H54 (cell line): ENCODE data around the gene CCDC171.
"Not testable (repeated sequence)": the region's sequence is repeated elsewhere in the genome, so short reads cannot be mapped to it uniquely, and the experiment has no call there.

Experiments
- DNase-seq: peaks from one replicate; pipeline ENCODE4 v3.0.0; 2011; ENCODE audit warnings: low spot score, mixed read lengths; ENCODE audit not compliant: insufficient read length
- FAIRE-seq: peaks from 3 replicates; lab custom pipeline; 2011; peaks lifted over from hg19 to GRCh38; lab: Jason Lieb, UNC
- POLR2A ChIP-seq: IDR thresholded peaks from 2 replicates; pipeline ENCODE4 v1.6.1; 2011; ENCODE audit warnings: low read depth, mild to moderate bottlenecking, low read length

CCDC171 gene

DNA sequence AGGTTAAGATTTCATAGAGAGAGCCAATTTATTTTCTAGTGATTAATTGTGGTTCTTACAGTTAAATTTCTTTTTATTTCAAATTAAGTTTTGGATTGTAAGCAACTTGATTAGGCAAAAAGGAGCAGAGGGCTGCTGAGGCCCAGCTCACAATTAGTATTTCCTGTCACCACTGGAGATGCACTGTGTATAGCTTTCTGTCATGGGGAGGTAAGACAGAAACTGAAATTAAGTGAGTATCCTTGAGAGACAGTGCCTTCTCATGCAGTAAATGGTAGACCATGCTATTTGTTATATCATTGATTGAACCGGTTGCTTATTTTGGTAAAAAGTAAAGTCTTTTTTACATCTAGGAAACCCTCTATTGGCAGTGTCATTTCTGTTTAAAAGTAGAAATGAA, 190.7 kb downstream of the CCDC171 start:
- FAIRE-seq (no peak), DNase-seq (no peak)
- no peak for TF ChIP-seq POLR2A

DNA sequence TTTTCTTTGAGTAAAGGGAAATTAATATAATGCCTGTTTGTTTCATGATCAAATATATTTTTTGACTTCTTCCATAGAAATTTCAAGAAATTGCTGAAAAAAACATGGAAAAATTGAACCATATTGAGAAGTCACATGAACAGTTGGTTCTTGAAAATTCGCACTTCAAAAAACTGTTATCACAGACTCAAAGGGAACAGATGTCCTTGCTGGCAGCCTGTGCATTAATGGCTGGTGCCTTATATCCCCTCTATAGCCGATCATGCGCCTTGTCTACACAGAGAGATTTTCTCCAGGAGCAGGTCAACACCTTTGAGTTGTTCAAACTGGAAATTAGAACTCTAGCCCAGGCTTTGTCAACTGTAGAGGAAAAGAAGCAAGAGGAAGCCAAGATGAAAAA, 191.4 kb downstream of the CCDC171 start:
- FAIRE-seq = no peak
- no peak for TF ChIP-seq POLR2A
- no peak for DNase-seq

DNA sequence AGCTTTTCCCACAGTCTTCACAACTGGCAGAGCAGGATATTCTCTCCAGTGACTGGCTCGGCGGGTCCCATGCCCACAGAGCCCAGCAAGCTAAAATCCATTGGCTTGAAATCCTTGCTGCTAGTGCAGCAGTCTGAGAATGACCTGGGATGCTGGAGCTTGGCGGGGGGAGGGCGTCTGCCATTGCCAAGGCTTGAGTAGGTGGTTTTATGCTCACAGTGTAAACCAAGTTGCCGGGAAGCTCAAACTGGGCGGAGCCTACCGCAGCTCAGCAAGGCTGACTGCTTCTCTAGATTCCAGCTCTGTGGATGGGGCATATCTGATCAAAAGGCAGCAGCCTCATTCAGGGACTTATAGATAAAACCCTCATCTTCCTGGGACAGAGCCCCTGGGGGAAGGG, 194.1 kb downstream of the CCDC171 start:
- no peak for FAIRE-seq

DNA sequence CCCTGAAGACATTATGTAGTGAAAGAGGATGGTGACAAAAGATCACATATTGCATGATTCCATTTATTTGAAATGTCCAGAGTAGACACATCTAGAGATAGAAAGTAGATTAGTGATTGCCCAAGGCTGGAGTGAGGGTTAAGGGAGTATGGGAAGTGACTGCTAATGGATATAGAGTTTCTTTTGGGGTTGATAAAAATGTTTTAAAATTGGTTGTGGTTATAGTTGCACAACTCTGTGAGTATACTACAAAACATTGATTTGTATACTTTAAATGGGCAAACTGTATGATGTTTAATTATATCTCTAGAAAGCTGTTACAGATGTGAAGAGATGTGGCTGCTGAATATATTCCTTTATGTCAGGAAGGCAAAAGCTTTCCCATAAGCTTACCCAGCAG, 202.8 kb downstream of the CCDC171 start:
- DNase-seq (no peak), FAIRE-seq (no peak)

More for the DNA sequence above, 194.1 kb downstream of the CCDC171 start:
- DNase-seq = no peak
- TF ChIP-seq POLR2A = no peak

DNA sequence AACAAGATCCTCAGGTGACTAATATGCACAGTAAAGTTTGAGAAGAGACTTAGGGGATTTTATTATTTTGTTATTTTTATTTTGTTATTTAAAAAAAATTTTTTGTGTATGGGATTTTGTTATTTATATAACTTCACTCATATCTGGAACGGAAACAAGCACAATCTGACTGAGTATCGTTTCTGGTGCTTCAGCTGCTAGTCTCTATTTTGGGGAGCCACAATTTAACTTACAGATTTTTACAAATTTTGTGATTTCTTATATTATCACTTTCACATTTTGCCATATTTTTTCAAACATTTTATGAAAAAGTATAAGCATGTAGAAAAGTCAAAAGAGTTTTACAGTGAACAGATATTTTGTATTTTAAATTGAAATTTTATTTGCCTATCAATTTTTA, 208.7 kb downstream of the CCDC171 start:
- no peak for FAIRE-seq
- no peak for TF ChIP-seq POLR2A
- DNase-seq = no peak

More for the DNA sequence above, 202.8 kb downstream of the CCDC171 start:
- TF ChIP-seq POLR2A = no peak

DNA sequence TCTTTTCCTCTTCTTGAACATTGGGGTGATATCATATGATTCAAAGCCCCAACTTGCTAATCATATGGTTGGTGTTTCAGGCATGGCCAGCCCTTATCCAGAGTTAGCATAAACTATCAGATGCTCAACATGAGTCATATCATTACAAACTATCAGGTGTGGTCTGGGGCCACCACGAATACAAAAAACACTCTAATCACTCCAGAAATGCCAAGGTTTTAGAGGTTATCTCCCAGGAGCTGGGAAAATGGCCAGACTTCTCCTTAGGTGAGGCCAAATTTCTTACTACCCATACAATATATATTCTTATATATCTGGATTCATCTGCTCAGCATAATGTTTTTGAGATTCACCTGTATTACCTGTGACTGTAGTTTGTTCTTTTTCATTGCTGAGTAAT, 210.5 kb downstream of the CCDC171 start:
- FAIRE-seq (no peak), DNase-seq (no peak)
- TF ChIP-seq POLR2A = no peak

DNA sequence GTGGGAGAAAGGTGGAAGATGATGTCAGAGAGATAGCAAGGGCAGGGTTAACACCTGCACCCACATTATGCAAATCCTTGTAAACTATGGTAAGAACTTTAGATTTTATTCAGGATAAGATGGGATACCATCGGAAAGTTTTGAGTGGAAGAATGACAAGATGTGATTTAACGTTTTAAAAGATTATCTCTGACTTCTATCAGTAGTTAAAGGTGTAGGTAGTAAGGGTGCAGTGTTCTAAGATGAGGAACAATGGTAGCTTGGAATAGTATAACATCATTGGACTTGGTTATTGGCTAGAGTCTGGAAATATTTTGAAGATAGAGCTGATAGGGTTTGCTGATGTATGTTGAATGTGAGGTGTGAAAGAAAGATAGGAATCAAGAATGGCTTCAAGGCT, 211.3 kb downstream of the CCDC171 start:
- TF ChIP-seq POLR2A = no peak
- DNase-seq (no peak), FAIRE-seq (no peak)

DNA sequence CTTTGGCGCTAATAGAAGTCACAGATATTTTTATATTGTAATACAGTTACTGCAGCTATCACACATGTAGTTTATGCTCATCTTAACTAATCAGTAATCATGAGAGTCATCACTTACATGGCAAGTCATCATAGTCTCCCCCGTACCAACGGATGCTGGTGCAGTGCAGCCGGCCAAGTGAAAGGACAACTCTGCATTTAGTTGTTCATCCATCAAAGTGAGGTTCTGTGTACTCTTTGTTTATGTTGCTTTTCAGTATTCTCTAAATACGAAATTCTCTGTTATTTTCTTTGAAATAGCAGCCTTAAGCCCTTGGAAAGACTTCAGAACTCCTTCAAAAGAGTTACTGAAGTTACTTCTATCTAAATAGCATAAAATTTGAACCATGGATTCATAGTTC, 216.7 kb downstream of the CCDC171 start:
- DNase-seq = no peak

DNA sequence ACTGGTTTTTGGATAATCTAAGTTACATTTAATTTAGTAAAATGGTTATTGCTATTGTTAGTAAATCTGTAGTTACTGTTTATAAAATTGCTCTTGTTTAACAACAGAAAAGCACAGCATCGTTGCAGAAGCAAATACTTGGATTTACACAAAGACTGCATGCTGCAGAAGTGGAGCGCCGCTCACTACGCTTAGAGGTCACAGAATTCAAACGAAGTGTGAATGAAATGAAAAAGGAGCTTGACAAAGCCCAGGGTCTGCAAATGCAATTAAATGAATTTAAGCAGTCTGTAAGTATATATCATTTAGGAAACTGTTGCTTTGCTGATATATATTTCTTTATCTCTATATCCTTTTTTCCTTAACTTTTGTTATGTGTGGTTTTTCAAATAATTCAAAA, 226.0 kb downstream of the CCDC171 start:
- FAIRE-seq (no peak), DNase-seq (no peak)
- TF ChIP-seq POLR2A = no peak

More for the DNA sequence above, 216.7 kb downstream of the CCDC171 start:
- no peak for TF ChIP-seq POLR2A
- FAIRE-seq = no peak

DNA sequence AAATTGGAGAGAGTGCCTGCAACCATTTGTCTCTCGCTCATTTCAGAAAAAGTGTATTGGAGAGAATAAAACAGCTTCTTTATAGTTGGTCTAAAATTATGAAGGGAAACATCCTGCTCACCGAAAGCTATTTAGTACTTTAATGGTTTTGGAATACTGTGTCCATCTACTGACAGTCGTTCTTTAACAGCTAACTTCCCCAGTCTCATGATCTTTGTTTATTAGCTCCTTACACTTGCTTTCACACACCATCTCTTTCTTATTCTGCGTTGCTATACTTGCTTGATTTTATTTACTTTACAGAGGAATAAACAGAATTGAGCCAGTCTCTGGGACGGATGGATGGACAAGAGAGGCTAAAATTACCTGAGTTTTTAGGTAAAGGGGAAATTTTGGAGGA, 229.3 kb downstream of the CCDC171 start:
- no peak for TF ChIP-seq POLR2A
- FAIRE-seq (no peak), DNase-seq (no peak)

DNA sequence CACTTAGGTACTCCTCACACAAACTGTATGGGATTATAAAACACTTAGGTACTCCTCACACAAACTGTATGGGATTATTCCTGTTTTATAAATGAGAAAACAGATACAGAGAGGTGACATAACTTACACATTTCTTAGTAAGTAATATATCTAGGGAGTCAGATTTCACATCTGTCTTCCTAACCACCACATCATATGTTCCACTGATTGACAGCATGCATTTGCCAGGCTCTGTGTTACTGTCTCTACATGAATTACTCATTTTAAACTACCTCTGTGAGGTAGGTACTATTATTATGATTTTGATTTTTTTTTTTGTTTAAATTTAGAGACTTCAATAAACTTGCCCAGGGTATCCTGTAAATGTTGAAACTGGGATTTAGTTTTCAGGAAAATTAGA, 232.7 kb downstream of the CCDC171 start:
- DNase-seq (no peak), FAIRE-seq (no peak)
- no peak for TF ChIP-seq POLR2A

DNA sequence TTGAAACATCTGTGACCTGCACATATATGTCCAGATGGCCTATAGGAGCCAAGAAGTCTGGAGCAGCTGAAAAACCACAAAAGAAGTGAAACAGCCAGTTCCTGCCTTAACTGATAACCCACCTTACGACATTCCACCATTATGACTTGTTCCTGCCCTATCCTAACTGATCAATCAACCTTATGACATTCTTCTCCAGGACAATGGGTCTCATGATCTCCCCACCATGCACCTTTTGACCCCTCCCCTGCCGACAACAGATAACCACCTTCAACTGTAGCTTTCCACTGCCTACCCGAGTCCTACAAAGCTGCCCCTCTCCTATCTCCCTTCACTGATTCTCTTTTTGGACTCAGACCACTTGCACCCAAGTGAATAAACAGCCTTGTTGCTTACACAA, 233.8 kb downstream of the CCDC171 start:
- no peak for FAIRE-seq
- TF ChIP-seq POLR2A = no peak
- no peak for DNase-seq

DNA sequence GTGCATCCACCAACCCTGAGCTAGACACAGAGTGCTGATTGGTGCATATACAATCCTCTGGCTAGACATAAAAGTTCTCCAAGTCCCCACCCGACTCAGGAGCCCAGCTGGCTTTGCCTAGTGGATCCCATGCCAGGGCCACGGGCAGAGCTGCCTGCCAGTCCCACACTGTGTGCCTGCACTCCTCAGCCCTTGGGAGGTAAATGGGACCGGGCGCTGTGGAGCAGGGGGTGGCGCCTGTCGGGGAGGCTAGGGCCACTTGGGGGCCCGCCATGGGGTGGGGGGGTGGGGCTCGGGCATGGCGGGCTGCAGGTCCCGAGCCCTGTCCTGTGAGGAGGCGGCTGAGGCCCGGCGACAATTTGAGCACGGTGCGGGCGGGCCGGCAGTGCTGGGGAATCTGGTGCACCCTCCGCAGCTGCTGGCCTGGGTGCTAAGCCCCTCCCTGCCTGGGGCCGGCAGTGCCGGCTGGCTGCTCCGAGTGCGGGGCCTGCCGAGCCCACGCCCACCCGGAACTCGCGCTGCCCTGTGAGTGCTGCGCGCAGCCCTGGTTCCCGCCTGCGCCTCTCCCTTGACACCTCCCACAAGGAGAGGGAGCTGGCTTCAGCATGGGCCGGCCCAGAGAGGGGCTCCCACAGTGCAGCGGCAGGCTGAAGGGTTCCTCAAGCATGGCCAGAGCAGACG, 257.5 kb downstream of the CCDC171 start:
- not testable (repeated sequence) for DNase-seq, FAIRE-seq

DNA sequence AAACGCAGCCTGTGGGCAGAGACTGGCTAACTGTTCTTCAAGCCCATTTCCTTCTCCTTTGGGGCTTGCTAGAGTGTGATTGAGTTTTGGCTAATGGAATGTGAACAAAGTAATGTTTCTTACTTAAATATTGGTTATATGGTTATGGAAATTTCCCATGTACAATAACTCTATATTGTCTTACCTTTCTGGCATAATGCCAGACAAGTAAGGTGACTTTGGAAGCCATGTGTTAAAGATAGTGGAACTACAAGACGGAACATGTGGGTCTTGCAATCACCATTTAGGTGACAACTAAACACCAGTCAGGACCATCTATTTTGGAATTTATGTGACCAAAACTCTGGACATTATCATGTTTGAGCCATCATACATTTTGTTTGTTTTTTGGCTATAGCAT, 260.2 kb downstream of the CCDC171 start:
- FAIRE-seq = no peak
- DNase-seq = no peak
- TF ChIP-seq POLR2A = no peak

DNA sequence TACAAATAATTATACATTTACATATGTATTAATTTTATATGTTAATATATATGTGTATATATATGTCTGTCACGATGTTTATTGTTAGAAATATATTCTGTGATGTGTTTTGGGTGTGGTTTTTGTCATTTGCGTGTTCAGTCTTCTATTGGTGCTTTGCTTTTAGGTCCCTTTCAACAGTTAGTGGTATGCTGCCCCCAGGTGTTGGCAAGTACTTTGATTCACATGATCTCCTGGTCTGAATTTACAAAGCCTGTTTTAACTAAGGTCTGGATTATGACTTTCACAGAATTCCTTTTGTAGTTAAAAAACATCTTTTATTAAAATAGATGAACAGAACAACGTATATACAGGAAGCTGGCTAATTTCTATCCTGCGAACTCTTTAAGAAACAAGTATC, 271.5 kb downstream of the CCDC171 start:
- FAIRE-seq = peak; percentile 86
- TF ChIP-seq POLR2A = no peak
- no peak for DNase-seq

DNA sequence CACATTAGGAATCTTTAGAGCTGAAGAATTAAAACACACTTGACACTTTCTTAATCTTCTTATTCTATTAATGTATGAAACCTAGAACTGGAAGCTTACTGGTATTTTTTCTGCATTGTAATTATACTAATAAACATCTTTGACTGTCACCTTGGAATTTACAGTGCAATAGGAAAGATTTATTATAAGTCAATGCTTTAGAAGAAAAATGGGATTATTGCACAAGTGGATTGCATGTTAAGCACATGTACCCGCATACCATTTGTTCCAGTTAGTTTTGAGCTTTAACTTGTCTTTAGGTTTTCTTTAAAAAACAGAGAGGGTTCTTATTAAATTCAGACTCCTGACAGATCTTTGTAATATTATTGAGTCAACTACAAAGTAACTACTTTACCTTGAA, 278.5 kb downstream of the CCDC171 start:
- FAIRE-seq = no peak
- TF ChIP-seq POLR2A = no peak
- no peak for DNase-seq

DNA sequence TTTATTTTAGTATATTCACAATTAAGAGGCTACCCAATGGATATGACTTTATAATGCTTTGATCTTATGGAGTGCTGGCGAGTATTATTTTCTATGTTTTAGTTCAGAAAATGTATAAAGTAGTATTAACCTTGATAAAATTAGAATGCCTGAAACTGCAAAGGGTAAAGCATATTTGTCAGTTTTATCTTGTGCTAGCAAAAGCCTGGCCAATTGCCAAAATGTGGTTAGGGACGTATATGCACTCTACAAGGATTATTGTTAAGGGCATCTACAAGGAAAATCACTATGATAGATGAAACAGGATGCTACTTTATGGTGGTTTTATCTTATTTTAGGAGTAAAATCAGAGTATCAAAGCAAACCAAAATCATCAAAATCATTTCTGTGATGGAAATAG, 281.7 kb downstream of the CCDC171 start:
- peak; percentile 36 for FAIRE-seq
- DNase-seq = no peak
- TF ChIP-seq POLR2A = no peak
